GM18909 (cell line): ENCODE results near the gene SPECC1.
"Not testable (repeated sequence)": the region's sequence is repeated elsewhere in the genome, so short reads cannot be mapped to it uniquely, and the experiment has no call there.

ENCODE experiments used
- ATAC-seq: cut with Tn5 transposase; IDR thresholded peaks from one replicate; pipeline ENCODE4 v1.9.1; 2021; ENCODE audit warnings: mild to moderate bottlenecking; ENCODE audit not compliant: unreplicated experiment, poor library complexity

Gene SPECC1

DNA sequence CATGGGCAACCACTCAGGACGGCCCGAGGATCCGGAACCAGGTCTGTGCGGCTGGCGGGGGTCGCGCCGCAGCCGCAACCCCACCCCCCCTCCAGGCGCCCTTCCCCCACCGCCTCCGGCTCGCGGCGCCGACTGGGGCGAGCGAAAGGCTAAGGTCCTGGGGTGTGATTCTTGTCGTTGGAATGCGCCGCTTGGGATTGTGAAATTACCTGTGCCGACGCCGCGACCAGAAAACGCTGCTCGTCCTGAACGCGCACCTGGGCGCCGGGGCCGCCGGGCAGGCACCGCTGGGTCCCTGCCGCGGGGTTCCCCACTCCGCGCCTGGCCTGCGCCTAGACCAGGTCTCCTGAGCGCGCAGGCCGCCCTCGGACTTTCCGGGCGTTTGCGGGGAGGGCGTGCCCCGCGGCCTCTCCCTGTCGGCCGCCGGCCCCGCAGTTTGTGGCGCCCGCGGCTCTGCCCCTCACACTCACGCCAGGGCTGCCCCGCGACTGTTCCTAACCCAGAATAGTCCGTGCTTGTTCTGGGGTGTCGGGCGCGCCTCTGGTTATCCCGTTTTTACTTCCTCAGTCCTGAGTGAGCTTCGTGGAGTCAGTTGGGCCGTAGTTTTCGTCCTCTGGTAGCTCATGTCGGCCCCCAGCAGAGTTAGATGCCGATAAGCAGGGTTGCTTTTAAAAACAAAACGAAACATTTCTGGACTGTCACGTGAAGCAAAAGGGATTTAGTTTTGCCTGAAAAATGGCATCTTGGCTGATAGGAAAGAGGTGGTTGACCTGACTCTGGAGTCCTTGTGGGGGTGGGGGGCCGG is 147.2 kb downstream of the SPECC1 start:
- ATAC-seq: peak; percentile 30

DNA sequence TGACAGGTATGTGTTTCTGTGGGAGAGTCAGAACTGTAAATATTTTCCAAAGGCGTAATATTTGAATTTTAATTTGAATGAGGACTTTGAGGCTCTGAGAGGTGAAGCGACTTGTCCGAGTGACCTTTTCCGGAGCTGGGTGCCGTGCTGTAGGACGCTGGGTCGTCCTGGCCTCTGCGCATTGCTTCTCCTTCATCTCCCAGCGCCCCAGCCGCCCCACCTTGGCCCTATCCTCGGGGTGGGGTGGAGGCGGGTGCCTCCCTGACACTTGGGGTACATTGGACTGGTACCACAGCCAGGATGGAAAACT is 147.8 kb downstream of the SPECC1 start:
- ATAC-seq: no peak

DNA sequence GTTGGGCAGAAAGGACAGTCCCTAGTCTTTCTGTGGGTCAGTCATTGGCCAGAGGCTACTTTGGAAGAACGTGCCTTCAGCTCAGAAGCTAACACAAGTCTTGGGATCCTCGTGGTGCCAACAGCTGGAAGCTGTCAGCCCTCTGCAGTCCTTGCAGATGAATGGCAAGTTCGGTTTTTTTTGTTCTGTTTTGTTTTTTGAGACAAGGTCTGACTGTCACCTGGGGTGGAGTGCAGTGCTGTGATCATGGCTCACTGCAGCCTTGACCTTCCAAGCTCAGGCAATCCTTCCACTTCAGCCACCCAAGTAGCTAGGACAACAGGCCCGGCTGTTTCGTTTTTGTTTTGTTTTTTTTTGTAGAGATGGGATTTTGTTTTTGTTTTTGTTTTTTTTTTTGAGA is 149.4 kb downstream of the SPECC1 start:
- ATAC-seq: no peak

DNA sequence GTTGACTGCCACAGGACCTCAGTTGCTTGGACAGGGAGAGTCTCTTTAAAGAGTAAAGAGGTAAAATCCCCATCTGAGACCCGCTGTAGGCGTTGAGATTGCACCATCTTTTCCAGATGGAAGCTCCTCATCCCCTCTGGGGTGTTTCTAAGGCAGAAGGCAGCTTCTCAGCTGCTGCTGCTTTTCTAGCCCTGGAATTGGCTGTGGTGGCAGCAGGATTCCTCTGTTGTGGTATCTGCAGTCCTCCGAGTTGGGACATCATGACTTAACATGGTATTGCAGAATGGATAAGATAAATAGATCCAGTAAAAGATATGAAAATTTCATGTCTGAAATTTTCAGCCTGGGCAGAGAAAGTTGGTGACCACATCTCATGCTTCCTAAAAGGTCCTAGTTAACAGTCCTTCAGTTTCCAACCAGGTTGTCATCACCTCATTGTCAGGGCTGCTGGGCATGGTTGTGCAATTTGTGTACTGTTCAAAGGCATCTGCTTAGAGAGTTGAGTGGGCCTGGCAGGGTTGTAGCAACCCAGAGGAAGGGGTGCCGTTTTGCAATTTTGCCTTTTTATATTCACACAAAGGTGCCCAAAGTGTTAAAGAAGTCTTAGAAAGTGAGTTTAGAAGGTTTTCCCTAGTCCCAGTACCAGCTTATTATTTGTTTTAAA is 150.4 kb downstream of the SPECC1 start:
- ATAC-seq: no peak

DNA sequence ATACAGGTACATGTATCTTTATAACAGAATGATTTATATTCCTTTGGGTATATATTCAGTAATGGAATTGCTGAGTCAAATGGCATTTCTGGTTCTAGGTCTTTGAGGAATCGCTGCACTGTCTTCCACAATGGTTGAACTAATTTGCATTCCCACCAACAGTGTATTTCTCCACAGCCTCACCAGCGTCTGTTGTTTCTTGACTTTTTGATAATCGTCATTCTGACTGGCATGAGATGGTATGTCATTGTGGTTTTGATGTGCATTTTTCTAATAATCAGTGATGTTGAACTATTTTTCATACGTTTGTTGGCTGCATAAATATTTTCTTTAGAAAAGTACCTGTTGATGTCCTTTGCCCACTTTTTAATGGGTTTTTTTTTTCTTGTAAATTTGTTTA is 156.4 kb downstream of the SPECC1 start:
- not testable (repeated sequence) for ATAC-seq

DNA sequence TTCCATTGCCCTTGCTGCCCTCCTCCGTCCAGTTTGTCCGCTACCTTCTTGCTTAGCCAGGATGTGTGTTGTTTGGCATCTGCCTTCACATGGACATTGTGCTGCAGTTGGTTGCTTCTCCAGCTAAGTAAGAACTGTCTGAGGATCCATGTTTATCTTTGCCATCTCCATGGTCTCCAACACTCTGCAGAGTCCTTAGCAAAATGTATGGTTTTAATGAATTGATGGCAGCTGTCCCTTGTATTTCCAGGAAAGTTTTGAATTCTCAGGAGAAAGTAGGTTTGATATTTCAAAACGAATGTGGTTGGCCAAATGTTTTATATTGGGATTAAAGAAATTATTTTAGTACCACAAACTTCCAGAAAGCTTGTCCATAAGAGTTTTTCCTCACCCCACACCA is 160.9 kb downstream of the SPECC1 start:
- ATAC-seq: no peak

DNA sequence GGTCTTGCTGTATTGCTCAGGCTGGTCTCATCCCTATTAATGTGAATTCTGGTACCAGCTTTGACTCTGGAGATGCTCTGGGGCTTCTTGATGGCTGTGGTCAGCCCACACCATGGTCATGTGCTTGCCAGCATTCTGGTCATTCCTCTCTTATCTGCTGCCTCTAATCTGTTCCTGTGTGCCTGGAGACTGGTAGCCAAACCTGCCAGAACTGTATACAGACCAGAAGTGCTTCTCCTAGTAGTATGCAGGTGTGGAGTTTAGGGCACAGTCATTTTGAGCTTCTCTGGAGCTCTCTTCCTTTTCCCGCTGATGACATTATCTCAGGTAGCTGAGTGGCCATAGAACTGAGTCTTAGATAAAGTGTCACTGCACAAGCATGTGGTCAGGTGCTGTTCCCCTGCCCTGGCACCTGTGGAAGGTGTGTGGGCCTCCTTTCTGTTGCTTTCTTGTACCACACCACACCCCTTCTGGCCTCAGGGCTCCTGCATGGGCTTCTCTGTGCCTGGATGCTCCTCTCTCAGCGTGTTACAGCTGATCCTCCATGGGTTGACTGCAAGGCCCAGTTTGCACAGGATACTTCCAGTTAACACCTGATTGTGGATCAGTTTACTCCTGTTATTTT is 162.7 kb downstream of the SPECC1 start:
- ATAC-seq: no peak

DNA sequence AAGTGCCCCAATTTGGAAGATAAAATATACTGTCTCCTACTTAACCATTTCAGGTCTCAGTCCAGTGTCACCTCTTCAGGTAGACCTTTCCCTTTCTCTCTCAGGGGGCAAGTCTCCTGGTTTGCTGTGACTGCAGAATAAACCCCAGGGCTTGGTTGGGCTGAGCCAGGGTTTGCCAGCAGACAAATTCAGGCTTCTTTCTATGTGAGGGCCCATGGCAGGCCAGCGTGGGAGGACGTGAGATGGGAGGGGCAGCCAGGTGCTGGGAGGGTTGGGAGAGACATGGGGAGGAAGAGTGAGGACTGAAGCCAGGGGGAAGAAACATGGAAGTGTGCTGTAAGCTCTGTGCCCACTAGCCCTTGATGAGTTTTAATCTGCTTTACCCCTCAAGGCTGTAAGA is 163.2 kb downstream of the SPECC1 start:
- ATAC-seq: no peak

DNA sequence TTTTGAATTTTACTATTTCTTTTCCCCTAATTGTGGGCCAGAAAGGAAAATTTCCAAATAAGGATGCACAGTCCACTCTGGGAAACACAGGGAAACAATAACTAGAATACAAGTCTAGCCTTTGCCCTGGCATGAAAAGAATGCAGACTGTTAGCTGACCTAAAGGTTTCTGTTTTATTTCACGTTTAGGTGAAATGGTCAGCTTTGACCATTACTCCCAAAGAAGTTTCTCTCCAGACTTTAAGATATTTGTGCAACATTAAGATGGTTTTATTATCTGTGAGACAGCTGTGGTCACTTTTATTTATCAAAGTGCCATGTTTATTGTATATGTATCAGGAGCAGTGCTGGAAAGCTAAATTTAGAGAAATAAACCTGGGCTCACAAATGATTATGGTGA is 163.9 kb downstream of the SPECC1 start:
- ATAC-seq: no peak

DNA sequence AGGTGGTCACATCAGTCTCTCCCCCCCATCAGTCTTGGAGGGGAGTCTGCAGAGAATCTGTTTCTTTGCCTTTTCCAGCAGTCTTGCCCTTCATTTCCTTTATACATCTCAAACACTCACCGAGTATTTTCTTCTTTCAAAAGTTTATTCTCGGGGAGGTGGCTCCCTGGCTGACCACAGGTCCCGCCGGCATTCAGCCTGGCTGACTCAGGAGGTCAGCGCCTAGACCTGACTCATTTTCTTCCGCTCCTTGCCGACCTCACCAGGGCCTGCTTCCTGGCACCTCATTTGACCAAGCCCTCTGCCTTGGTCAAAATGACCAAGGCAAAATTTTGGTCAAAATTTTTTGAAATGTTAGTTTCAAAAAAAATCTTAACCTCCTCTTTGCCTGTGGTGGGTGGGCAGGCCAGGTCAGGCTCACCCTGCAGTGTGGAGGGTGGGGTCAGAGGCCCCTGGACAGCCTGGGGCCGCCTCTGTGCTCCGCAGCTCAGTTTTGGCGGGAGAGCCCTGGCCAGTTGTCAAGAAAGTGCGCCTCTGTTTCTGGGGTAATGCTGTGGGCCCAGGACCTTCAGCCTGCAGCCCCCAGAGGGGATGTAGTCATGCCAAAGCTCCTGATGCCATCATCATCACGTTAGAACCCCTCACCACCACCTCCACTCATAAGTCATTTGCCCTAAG is 165.6 kb downstream of the SPECC1 start:
- no peak for ATAC-seq

DNA sequence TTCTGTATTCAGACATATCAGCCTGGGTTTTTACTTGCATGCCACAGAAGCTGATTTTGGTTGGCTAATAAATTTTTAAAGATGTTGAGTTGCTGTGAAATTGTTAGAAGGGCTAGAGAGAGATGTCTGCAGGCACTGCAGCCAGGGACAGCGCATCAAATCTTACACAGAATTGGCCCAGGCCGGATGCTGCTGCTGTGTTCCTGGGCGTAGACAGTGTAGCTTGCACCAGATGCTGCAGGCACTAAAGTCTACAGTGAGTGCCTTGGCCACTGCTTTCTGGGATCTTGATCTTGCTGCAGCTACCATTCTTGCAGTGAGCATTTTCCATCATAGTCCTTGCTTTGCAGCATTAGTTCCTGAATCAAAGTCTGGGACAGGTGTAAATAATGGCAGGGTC is 169.9 kb downstream of the SPECC1 start:
- ATAC-seq: no peak

DNA sequence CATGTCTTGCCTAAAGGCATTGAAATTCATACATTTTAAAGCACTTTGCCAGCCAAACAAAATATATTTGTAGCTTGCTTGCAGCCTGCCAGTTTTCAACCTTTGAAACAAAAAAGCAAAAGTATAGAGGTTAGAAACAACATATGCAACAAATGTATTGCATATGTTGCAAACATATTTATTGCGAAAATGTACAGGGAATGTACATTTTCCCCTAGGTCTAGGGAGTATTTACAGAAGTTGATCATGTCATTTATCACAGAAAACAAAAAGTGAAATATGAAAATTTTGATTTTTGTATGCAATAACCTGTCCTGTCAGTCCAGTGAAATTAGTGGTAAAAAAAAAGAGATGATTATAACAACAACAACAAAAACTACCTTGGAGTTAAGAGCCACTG is 171.5 kb downstream of the SPECC1 start:
- ATAC-seq: no peak

DNA sequence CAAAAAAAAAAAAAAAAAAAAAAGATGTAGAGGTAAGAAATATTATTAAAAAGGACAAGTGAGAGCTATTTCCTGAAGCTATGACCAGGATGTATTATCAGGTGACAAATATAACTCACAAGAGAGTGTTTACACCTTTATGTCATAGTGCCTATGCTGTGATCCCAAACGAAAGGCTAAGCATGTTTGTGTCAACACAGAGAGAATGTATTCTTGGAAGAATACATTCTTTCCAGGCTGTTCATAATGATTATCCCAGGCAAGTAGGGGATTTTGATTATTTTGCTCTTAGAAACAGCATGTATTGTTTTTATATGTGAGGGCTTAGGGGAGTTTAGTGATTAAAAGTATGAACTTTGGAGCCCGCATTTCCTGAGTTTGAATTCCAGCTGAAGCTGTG is 175.0 kb downstream of the SPECC1 start:
- ATAC-seq: no peak

DNA sequence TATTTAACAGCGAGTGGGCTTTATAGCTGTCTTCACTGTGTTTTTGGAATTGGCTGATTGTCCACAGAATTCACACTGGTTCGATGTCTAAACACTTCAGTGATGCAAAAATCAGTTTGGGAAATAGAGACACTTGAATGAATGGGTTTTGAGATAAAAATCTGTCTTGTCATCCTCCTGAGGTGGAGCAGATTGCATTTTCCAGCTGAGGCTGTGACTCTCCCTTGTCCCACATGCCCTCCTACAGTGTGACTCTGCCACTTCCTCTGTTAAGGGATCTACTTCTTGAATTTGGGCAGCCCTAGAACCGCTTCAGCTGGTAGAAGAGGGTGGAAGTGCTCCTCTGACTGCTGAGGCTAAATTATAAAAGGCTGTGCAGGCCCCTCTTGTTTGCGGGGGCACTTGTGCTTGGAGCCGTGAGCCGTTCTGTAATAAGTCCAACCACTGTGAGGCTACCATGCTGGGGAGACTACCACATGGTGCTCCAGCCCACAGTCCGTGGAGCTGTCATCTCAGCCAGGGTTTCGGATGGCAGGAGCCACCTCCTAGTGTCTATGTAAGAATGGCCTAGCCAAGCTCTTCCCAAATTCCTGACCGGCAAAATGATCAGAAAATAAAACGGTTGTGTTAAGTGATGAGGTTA is 175.9 kb downstream of the SPECC1 start:
- no peak for ATAC-seq

DNA sequence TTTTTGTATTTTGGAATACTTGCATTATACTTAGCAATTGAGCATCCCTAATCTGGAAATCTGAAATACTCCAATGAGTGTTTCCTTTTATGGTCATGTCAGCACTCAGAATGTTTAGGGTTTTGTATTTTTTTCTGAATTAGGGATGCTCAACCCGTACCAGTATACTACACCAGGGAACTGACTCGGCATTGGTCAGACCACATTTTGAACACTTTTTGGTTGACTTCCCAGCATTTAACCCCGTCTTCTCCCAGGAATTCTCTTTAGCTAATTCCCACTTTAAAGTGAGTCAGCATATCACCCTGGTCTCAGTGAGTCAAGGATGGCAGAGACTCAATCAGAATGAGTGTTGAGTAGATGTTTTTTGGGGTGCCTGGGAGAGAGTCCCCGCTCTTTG is 177.9 kb downstream of the SPECC1 start:
- ATAC-seq: no peak

DNA sequence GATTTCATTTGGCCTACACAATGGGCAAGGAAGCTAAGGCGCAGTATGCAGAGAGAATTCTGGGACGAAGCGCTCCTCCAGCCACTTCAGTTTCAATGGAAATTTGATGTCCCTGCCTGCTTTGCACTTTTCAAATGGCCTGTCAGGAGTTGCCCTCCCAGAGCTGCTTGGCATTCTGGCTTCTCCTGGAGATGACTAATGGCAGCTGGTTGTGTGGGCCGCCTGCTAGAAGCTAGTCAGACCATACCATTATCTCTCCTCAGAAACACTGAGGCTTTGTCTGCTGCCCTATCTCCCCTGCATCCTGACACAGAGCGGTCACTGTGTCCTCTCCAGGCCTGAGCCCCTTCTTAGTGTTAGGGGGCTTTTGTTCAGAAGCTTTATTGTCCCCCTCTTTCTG is 180.1 kb downstream of the SPECC1 start:
- ATAC-seq: no peak

DNA sequence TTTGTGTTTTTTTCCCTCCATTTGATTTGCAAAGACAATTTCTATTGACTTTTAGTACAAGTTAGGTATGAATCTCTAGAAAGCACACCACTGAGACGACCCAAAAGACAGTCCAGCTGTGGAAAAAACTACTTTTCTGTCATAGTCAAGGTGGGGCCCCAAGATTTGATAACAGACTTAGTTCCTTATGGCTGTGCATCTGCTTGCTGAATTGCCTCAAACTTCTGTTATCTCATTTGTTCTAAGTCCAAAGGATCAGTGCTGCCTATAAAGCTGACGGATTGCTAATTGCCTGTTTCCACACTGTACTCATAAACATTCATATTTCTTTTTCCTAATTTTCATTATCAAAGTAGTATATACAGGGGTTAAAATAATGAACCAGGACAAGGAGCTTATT is 180.8 kb downstream of the SPECC1 start:
- no peak for ATAC-seq

DNA sequence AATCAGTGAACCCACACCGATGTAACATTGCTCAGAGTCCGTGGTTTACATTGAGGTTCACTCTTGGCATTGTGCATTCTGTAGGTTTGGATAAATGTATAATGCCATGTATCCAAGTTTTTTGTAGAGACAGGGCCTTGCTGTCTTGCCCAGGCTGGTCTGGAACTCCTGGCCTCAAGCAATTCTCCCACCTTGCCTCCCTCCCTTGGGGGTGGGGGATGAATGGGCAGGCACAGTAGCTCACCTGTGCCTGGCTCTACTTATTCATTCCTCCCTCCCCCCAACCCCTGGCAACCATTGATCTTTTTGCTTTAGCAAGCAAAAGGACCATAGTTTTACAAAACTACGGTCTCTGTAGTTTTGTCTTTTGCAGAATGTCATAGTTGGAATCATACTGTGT is 181.4 kb downstream of the SPECC1 start:
- ATAC-seq: no peak

DNA sequence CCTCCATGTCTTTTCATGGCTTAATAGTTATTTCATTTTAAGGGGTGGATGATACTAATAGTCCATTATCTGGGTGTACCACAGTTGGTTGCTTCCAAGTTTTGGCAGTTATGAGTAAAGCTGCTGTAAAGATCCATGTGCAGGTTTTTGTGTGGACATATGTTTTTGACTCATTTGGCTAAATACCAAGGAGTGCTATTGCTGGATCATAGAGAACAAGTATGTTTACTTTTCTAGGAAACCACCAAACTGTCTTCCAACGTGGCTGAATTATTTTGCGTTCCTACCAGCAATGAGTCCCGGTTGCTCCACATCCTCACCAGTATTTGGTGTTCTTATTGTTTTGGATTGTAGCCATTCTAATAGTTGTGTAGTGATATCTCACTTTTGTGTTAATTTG is 181.9 kb downstream of the SPECC1 start:
- ATAC-seq: no peak

DNA sequence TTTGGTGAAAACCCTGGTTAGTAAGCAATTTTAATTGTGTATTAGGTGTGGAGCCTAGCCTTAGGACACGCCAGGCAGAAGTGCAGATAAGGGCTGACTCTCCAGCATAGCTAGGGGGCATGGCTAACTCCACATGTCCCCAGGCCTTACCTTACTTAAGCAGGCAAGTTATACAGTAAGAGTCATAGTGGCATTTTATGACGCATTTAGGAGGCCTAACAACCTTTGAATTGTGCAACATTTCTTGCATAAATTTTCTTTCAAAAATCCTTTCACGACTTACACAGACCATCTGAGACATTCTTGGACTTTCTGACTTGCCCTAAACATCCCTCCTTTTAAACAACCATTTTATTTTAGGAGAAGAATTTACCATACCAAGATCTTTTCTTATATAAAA is 187.1 kb downstream of the SPECC1 start:
- ATAC-seq: not testable (repeated sequence)
